GM18519 (cell line): ENCODE data around the gene PLBD1.
A peak's percentile ranks its signal among the peaks of the same experiment; 100 is the strongest.

Experiments used
- ATAC-seq: cut with Tn5 transposase; IDR thresholded peaks from one replicate; pipeline ENCODE4 v1.9.1; 2021; ENCODE audit warnings: mild to moderate bottlenecking, moderate library complexity; ENCODE audit not compliant: unreplicated experiment, low FRiP score

PLBD1 gene, protein sequence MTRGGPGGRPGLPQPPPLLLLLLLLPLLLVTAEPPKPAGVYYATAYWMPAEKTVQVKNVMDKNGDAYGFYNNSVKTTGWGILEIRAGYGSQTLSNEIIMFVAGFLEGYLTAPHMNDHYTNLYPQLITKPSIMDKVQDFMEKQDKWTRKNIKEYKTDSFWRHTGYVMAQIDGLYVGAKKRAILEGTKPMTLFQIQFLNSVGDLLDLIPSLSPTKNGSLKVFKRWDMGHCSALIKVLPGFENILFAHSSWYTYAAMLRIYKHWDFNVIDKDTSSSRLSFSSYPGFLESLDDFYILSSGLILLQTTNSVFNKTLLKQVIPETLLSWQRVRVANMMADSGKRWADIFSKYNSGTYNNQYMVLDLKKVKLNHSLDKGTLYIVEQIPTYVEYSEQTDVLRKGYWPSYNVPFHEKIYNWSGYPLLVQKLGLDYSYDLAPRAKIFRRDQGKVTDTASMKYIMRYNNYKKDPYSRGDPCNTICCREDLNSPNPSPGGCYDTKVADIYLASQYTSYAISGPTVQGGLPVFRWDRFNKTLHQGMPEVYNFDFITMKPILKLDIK

DNA sequence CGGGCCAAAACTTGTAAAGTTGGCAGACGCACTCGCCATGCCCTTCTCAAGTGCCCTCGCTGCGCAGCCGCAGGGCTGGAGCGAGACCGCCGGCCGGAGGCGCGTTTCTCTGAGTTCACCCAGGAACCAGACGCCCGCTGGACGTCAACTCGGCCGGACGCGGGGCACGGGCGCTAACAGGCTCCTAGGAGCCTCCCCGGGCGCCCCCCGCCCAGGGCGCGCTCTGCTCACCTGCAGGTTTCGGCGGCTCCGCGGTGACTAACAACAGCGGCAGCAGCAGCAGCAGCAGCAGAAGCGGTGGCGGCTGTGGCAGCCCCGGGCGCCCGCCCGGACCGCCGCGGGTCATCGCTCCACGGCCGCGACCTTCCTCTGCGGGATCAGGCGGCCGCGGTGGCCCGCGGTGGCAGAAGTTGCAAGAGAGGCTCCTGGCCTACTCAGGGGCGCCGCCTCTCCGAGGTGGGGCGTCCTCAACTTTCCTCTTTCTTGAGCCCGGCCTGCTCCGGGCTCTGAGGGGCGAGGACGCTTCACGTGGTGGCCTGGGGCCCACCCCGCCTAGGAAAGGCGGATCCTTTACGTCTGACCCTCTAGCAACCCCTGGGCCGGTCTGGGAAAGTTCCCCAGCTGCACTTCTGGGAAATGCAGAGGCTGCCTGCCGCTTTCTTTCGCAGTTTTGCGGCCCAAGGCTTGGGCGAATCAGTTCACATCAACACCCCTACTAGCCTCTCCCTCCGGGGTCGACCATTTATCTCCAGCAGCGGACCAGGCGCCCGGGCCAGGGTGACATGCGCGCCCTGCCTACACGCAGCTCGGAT is at the start of gene PLBD1:
PLBD1 (minus strand) TSS at position 533 of the 812 bp plus-strand sequence; CDS start at position 346, 187 bp downstream.
- ATAC-seq = no peak

DNA sequence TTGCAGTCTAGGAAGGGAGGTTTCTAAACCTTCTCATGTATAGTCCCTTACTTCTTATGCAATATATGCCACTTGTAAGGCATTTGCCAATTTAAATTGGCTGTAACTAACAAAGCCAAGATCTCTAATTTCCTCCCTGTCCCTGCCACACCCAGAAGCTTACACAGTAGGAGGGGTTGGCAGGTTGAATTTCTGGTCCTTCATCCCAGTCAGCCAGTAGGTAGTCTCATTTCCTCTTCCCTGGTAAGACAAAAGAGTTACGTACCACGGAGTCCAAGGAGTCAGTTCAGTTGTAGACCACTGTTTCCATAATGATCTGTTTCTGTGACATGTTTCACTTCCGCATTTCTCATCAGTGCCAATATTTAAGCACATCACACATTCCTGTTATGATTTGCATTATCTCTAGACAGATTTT is 47.0 kb upstream of the PLBD1 start:
- ATAC-seq = peak; percentile 48

DNA sequence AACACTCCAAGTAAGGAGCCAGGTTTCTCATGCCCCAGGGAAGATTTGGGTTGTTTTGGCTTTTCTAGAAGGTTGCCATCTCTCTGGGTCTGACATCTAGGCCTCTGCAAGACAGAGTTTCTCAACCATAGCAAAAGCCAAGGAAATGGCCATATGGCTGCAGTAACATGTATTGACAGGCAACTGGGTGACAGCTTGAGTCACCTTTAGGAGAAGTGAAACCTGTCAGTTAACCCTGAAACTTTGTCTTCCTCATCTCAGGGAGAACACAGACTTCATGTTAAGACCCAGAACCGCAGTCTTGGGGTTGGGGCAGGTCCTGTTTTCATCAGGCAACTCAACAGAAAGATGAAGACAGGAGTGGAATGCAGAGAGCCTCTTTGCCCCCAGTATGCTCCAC is 46.0 kb upstream of the PLBD1 start:
- ATAC-seq = peak; percentile 91

DNA sequence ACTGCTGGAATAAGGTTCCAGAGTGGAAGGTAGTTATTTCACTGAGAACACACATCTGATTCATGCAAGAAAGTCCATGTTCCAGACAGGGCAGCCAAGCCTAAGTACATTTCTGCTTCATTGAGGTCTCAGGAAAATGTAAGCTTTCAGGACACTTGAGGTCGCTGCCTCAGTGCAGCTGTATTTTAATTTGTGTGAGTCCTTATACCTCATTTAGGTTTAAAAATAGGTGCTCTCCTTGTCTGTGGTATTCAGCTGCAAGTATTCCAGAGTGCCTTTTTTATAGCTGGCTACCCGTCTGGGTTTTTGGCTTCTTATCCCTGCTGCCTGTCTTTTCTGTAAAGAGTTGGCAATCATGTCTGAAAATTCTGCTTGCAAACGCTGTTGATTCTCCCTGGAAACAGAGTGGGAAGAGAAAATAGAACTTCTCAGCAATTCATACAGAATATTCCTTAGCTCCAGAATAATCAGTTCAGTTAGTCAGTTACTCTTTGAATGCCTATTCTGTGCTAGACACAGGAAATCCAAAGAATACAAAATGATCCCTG is 45.3 kb upstream of the PLBD1 start:
- ATAC-seq = no peak

DNA sequence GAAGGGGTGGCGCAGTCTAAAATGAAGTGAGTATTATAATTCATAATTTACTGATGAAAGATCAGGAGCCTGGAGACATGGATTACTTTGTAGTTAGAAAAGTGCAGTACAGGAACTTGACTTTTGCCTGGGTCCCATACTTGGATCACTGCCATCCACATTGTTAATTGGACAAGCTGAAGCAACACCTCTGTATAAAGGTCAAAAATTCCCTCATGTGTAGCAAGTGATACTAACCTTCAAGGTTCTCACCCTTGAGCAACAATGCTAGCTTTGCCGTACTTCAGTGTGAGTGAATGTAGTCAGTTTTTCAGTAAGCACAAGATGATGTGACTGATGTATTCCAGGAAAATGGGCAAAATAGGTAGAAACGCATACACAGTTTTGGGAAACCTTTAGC is 44.6 kb upstream of the PLBD1 start:
- ATAC-seq = no peak

DNA sequence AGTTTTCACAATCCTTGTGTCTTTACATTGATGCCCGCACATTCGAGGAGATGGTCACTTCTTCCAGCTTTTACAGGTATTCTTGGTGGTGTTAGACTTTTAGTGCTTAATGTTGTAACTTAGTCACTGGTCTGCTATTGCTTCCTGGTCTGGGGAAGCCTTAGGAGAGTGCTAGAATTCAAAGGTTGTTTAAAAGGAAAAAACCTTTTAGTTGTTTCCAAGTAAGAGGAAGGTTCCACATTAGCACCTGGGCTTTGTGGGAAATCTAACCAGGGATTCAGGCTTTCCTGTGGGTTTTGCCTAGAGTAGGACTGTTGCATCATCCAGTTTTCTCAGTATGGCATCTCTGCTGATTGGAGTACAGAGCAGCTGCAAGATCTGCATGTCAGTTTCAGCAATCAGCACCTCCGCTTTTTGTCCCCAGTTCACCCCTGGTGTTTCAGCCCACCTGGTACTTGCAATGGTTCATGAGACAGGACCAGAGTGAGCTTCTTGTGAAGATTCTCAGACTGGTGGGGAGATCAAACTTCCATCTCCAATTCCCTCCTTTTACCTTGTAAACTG is 44.0 kb upstream of the PLBD1 start:
- ATAC-seq = no peak

DNA sequence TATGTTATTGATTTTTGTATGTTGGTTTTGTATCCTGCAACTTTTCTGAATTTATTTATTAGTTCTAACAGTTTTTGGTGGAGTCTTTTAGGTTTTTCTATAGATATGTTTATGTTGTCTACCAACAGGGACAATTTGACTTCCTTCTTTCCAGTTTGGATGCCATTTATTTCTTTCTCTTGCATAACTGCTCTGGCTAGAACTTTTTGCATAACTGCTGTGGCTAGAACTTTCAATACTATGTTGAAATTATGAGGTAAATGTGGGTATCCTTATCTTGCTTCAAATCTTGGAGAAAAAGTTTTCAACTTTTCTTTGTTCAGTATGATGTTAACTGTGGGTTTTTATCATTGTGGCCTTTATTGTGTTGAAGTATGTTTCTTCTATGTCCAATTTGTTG is 39.9 kb upstream of the PLBD1 start:
- ATAC-seq = no peak

DNA sequence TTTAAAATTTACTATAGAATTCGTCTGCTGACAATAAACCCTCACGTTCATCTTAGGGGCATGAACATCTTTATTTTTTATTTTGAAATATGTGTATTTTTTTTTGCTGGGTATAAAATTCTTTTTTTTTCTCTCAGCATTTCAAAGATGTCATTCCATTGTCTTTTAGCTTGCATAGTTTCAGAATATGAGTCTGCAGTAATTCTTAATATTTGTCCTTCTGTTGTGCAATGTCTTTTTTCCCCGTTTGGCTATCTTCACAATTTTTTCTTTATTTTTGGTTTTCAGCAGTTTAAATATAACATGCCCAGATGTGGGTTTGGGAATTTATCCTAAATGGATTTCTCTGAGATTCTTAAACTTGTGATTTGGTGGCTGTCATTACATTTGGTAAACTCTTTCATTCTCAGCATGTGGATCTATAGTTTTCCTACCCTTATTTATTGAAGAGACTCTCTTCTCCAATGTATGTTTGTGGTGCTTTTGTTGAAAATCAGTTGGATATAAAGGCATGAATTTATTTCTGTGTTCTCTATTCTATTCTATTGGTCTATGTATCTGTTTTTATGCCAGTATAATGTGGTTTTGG is 37.8 kb upstream of the PLBD1 start:
- no peak for ATAC-seq

DNA sequence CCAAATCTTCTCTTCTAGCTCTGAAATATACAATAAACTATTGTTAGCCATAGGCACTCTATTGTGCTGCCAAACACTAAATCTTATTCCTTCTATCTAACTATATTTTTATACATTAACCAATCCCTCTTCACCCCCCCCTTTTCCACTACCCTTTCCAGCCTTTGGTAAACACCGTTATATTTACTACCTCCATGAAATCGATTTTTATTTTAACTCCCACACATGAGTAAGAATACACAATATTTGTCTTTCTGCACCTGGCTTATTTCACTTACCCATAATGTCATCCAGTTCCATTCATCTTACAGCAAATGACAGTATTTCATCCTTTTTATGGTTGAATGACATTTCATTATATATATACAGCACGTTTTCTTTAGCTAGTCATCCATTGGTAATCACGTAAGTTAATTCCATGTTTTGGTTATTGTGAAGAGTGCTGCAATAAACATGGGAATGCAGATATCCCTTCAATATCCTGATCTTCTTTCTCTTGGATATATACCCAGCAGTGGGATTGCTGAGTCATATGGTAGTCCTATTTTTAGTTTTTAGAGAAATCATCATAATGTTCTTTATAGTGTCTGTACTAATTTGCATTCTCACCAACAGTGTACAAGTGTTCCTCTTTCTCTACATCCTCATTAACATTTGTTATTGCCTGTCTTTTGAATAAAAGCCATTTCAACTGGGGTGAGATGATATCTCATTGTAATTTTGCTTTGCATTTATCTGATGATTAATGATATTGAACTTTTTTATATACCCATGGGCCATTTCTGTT is 34.2 kb upstream of the PLBD1 start:
- no peak for ATAC-seq

DNA sequence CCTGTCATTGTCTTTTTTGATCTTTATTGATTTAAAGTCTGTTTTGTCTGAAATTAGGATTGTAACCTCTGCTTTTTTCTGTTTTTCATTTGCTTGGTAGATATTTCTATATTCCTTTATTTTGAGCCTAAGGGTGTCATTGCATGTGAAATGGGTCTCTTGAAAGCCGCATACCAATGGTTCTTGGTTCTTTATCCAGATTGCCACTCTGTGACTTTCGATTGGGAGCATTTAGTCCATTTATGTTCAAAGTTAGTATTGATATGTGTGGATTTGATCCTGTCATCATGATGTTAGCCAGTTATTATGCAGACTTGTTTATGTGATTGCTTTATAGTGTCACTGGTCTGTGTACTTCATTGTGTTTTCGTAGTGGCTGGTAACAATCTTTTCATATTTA is 29.8 kb upstream of the PLBD1 start:
- no peak for ATAC-seq

DNA sequence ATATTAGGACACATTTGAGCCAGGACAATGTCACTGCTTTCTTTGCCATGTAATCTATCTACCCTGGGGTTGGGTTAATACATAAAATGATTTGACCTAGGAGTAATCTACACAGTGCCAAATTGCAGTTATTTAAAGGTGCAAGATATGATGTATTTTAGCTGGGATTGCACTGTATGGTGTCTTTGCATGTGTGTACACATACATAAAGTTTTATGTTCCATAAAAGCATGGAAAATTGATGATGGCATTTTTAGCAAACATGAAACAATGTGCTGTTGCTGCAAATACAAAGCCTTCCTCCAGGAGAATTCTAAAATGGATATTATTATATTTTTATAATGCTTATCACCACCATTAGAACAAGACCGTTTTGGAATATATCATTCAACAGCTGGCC is 24.0 kb upstream of the PLBD1 start:
- ATAC-seq = no peak

DNA sequence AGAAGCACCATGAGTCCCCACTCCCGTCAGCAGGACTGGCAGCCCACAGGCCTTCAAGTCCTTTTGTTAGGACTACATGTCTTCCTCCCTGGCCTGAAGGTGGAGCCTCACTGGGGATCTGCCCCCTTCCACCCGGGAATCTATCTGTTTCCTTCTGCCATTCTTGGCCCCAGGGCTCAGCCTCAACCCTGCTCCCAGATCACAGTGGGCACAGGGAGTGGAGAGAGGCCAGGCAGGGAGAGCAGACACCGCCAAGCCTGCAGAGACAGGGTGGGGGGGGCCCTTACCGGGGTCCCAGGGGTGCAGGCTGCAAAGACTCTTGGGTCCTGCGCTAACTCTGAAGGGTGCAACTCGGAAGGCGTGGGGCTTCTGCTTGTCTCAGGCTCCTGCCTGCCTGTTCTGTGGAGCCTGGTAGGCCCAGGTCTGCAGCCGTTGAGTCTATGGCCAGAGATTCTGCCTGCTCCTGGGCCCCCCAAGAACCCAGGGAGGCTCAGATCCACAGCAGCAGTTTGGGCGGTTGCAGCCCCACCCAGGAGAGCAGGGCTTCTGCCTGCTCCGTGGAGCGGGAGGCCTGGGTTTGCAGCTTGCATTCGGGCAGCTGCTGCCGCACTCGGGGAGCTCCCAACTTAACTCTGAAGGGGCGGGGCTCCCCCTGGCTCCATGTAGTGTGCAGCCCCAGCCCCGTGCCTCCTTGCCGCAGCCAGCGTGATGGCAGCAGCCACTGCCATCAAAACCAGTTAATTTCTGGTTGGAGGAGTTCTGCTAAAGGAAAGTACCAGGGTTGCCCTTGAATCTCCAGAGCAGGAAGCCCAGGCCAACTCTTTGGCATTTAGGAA is 21.7 kb upstream of the PLBD1 start:
- ATAC-seq = no peak

DNA sequence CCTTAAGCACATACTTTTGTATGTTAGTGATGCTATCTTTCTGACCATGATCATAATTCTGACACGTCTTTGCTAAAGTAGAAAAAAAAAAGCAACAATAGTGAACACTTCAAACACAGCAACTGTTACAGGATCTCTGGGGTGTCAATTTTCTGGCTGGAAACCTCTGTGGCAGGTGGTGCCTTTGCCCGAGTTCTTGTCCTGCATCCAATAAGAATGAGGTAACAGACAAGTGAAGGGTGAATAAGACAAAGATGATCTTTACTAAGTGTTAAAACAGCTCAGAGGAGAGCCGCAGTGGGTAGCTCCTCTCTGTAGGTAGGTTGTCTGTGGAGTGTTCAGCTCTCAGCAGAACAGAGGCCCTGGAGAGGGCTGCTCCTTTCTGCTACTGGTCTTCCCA is 20.9 kb upstream of the PLBD1 start:
- no peak for ATAC-seq

DNA sequence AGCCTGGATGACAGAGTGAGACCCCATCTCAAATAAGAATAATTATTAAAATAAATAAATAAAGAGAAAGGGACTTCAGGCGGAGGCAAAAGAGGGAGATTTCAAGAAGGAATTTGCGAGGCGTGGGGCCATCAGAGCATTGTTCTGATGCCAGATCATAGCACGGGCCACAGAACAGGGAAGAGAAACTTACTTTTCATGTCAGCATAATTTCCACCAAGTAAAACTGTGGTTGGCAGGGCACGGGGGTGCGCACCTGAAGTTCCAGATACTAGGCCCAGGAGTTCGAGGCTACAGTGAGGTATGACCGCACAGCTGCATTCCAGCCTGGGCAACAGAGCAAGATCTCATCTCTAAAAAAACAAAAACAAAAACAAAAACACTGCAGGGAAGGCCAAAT is 11.0 kb upstream of the PLBD1 start:
- no peak for ATAC-seq

DNA sequence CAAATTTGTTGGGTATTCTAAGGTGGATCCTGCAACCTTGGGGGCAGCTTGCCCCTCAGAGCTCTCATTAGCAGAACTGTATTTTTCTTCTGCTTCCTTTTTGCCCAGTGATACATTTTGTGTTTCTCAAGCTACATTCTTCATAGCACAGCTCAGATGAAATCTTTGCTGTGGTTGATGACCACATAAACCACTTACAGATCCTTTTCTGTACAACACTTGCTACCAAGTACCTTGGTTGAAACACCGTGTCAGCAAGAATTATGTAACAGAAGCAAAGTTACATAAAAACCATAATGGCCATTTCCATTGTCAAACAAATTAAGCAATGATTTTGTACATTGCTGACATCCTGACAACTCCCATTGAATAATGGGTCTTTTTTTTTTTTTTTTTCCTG is 9.7 kb upstream of the PLBD1 start:
- peak; percentile 73 for ATAC-seq

DNA sequence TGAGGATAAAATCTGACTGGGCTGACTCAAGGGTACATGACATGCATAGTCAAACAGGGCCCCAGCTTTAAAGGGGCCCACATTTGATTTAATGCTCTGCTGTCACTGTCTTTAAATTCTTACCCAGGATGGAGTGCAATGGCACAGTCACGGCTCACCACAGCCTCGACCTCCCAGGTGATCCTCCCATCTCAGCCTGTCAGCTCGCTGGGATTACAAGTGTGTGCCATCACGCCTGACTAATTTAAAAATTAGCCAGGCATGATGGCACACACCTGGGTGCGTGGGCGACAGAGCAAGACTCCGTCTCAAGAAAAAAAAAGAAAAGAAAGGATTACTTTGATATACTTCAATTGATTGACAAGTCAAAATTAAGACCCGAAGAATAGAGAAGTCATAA is 9.2 kb upstream of the PLBD1 start:
- ATAC-seq = peak; percentile 13

DNA sequence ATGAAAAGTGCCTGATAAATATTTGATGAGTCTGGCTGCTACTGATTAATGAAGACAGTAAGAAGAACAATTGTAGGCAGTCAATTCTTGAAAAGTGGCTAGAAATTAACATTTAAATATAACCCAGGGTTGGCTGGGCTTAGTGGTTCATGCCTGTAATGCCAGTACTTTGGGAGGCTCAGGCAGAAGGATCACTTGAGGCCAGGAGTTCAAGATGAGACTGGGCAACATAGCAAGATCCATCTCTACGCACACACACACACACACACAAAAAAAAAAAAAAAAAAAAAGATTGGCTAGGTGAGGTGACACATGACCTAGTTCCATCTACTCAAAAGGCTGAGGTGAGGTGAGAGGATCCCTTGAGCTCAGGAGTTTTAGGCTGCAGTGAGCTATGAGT is 7.9 kb upstream of the PLBD1 start:
- no peak for ATAC-seq

DNA sequence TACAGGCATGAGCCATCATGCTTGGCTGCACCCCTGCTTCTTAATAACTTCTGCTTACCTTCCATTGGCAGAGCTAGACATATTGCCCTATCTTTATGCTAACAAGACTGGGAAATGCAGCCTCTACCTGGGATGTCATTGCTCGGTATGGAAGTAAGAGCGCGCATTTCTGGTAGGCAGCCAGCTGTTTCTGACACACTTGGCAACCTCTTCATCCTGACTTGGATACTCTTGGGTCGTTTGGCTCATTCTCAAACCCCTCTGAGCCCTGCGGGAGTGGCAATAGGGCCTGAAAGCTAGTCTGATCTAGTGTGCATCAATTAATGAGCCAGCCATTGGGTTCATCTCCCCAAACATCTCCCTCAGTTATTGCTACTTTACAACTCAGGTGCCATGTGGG is 5.4 kb upstream of the PLBD1 start:
- ATAC-seq = no peak

DNA sequence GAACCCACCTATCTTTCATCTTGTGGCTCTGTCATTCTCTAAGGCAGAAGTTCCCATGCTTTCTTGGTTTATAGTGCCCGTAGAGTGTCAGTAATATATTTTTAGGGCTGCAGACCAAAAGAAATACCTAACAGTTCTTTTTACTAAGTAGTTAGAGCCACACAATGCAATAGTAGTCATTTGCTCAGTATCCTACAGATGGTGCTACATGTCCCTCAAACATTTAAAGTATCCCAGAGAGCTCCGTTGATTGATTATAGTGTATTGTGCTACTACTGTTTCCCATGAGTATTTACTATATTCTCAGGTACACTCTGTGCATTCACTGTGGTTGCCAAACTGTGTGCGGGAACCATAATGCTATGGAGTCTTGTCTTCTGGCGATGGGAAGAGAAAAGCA is 4.7 kb upstream of the PLBD1 start:
- ATAC-seq = no peak
